KMS-11 (cell line): ENCODE data around the gene SEPHS1.

ENCODE experiments used
- H2AFZ ChIP-seq: fragments of 200-600 bp; sonication (generic); 2 replicates; pipeline ENCODE4 v1.6.1; 2016; ENCODE audit warnings: antibody characterized with exemption, mixed run types, low read depth
- H3K27ac ChIP-seq: fragments of 200-600 bp; sonication (generic); 2 replicates; pipeline ENCODE4 v1.6.1; 2016; ENCODE audit warnings: mild to moderate bottlenecking, mixed run types
- H3K27me3 ChIP-seq: fragments of 200-600 bp; sonication (generic); 2 replicates; pipeline ENCODE4 v1.6.1; 2017; ENCODE audit warnings: mild to moderate bottlenecking, low read depth, mixed run types, moderate library complexity; ENCODE audit not compliant: insufficient read depth
- H3K36me3 ChIP-seq: fragments of 200-600 bp; sonication (generic); 2 replicates; pipeline ENCODE4 v1.6.1; 2017; ENCODE audit warnings: mild to moderate bottlenecking, mixed run types; ENCODE audit not compliant: insufficient read depth
- H3K4me1 ChIP-seq: fragments of 200-600 bp; sonication (generic); 2 replicates; pipeline ENCODE4 v1.6.1; 2016; ENCODE audit warnings: mild to moderate bottlenecking, low read depth, mixed run types; ENCODE audit not compliant: poor library complexity, severe bottlenecking
- H3K4me2 ChIP-seq: fragments of 200-600 bp; sonication (generic); 2 replicates; pipeline ENCODE4 v1.7.0; 2016; ENCODE audit warnings: mild to moderate bottlenecking, mixed run types
- H3K4me3 ChIP-seq: fragments of 200-600 bp; sonication (generic); IDR thresholded peaks from 2 replicates; pipeline ENCODE4 v1.6.1; 2017; ENCODE audit warnings: low read depth, low read length, mixed read lengths; ENCODE audit not compliant: insufficient read depth
- H3K79me2 ChIP-seq: fragments of 200-600 bp; sonication (generic); 2 replicates; pipeline ENCODE4 v1.6.1; 2016; ENCODE audit warnings: low read depth, mixed run types; ENCODE audit not compliant: insufficient read depth
- H3K9ac ChIP-seq: fragments of 200-600 bp; sonication (generic); 2 replicates; pipeline ENCODE4 v1.6.1; 2016; ENCODE audit warnings: mild to moderate bottlenecking, mixed run types
- H4K20me1 ChIP-seq: fragments of 200-600 bp; sonication (generic); 2 replicates; pipeline ENCODE4 v1.6.1; 2016; ENCODE audit warnings: mild to moderate bottlenecking, mixed run types; ENCODE audit not compliant: insufficient read depth
- TF ChIP-seq, protein P1 (sequence below): fragments of 200-600 bp; sonication (generic); conservative IDR thresholded peaks from 2 replicates; pipeline ENCODE4 v1.6.1; 2017; ENCODE audit warnings: low read depth, mild to moderate bottlenecking, antibody characterized with exemption, low read length, moderate library complexity, mixed read lengths

SEPHS1 gene

DNA sequence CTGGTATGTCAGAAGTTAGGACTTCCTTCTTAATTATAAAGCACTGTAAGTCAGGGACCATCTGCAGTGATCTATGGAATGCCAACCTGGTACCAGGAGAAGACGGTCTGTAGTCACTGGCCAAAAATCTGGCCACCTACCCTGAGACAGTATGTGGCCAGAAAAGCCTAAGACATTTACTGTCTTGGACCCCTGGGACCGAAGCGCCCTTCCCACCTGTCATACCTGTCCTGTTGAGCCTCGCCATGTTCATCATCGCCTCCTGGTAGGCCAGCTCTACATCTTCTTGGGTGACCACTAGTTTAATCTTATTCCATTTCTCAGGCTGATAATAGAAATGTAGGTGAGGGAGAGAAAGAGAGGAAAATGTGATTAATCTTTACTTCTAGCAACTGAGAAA, 20.0 kb downstream of the SEPHS1 start:
- no peaks in the 10 kb centered on the region for H4K20me1 ChIP-seq
- H3K36me3 ChIP-seq: no peaks in the 10 kb centered on the region; the same call in 1 of the 2 replicates
- no peak overlapping the region for H2AFZ ChIP-seq
- H3K4me1 ChIP-seq: no peaks in the 10 kb centered on the region
- no peak overlapping the region for H3K4me3 ChIP-seq
- TF ChIP-seq, protein P1, sequence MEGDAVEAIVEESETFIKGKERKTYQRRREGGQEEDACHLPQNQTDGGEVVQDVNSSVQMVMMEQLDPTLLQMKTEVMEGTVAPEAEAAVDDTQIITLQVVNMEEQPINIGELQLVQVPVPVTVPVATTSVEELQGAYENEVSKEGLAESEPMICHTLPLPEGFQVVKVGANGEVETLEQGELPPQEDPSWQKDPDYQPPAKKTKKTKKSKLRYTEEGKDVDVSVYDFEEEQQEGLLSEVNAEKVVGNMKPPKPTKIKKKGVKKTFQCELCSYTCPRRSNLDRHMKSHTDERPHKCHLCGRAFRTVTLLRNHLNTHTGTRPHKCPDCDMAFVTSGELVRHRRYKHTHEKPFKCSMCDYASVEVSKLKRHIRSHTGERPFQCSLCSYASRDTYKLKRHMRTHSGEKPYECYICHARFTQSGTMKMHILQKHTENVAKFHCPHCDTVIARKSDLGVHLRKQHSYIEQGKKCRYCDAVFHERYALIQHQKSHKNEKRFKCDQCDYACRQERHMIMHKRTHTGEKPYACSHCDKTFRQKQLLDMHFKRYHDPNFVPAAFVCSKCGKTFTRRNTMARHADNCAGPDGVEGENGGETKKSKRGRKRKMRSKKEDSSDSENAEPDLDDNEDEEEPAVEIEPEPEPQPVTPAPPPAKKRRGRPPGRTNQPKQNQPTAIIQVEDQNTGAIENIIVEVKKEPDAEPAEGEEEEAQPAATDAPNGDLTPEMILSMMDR: no peak
- H3K27ac ChIP-seq: no peak overlapping the region
- no peaks in the 10 kb centered on the region for H3K79me2 ChIP-seq
- H3K4me2 ChIP-seq: no peak overlapping the region
- H3K27me3 ChIP-seq: no peaks in the 10 kb centered on the region
- no peak overlapping the region for H3K9ac ChIP-seq

DNA sequence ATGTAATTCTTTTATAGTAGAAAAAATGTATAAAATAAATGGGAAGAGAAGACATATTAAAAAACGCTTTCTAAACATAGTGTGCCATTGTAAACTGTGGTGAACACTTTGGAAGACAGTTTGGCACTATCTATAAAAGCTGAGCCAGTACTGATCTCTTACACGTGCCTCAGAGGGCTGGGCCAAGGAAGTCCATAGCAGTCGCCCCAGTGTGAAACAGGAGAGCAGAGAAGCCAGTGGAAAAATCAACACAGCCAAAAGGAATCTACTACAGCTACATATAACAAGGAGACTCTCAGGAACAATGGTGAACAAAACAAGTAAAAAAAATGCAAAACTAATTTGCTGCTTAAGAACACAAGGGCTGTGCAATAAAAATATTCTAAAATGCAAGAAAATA, 20.6 kb downstream of the SEPHS1 start:
- H2AFZ ChIP-seq: no peak overlapping the region
- H3K27ac ChIP-seq: no peak overlapping the region
- no peaks in the 10 kb centered on the region for H3K27me3 ChIP-seq
- TF ChIP-seq, protein P1: no peak
- no peak overlapping the region for H3K4me3 ChIP-seq
- H3K9ac ChIP-seq: no peak overlapping the region
- H3K4me2 ChIP-seq: no peak overlapping the region
- no peaks in the 10 kb centered on the region; the same call in 1 of the 2 replicates for H3K36me3 ChIP-seq
- no peaks in the 10 kb centered on the region for H4K20me1 ChIP-seq
- H3K4me1 ChIP-seq: no peaks in the 10 kb centered on the region
- H3K79me2 ChIP-seq: no peaks in the 10 kb centered on the region

DNA sequence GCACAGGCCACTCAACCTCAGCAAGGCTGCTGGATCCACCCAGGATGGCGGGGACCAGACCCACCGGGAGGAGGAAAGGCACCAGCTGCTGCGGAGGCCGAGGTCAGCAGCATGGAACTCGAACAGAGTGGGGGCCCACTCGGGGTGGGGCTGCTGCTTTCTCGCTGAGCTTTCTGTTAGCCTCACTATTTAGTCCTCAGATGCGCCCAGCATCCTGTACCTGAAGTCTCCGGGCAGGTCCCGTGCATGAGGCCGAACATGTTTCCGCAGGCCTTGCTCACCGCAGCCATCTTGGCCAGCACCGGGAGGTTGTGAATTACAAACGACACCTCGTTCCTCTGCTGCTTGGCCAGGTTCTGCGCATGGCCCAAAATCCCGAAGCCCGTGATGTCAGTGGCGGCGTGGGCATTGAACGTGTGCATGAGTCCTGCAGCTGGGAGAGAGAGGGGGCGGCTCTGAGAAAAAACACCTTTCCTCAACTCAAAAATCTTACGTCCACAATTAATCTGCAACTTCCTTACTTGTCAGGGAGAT, 25.4 kb downstream of the SEPHS1 start:
- H3K36me3 ChIP-seq: no peaks in the 10 kb centered on the region; the same call in 1 of the 2 replicates
- TF ChIP-seq, protein P1: no peak

DNA sequence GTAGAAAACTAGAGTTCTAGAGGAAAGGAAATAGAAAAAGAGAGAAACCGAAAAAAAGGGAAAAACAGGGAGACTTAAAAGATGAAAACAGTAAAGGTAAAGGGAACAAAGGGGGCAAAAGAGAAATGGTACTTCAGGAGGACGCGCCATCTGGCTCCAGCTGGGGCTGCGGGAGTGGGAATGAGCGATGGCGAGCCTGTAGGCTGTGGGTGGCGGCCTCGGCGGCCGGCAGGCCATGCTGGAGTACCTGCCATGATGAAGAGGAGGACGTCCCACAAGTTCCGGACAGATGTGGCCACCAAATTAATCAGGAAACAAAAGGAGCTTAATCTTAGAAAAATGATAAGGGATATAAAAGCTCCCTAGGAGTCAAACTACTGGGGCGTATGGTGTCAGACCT, 26.5 kb downstream of the SEPHS1 start:
- Histone ChIP-seq H3K27me3 (no peaks in the 10 kb centered on the region), H3K4me1 (no peaks in the 10 kb centered on the region), H3K27ac (no peak overlapping the region), H3K79me2 (no peaks in the 10 kb centered on the region), H2AFZ (no peak overlapping the region), H4K20me1 (no peaks in the 10 kb centered on the region), H3K36me3 (no peaks in the 10 kb centered on the region; the same call in 1 of the 2 replicates), H3K4me3 (no peak overlapping the region), H3K9ac (no peak overlapping the region), H3K4me2 (no peak overlapping the region)
- TF ChIP-seq, protein P1: no peak

More for the DNA sequence above, 25.4 kb downstream of the SEPHS1 start:
- Histone ChIP-seq H4K20me1 (no peaks in the 10 kb centered on the region), H2AFZ (no peak overlapping the region), H3K4me1 (no peaks in the 10 kb centered on the region), H3K4me3 (no peak overlapping the region), H3K4me2 (no peak overlapping the region), H3K27me3 (no peaks in the 10 kb centered on the region), H3K79me2 (no peaks in the 10 kb centered on the region), H3K9ac (no peak overlapping the region), H3K27ac (no peak overlapping the region)
